Lung microvascular endothelial cell (primary cell): ENCODE results near the gene KCNAB2. TPM values are rescaled to one million over a fixed set of nuclear protein-coding genes. Genes with fewer than 3 reads are reported as not detected.

ENCODE experiments used
- DNase-seq, 2 donors: peaks; one replicate each; pipeline versions ENCODE4 v3.0.0 to v3.0.0-alpha.2; 2010; ENCODE audit warnings: low read depth in 2 of 2
- total RNA-seq: library from RNA; depleted of rRNA; stranded (reverse); fragments of >200 nt; gene quantifications from 2 replicates; pipeline ENCODE4 v1.2.1, GENCODE V29; 2014

KCNAB2 gene
- 0.65 and 0.99 TPM in 2 replicates for total RNA-seq

GRCh38 chr1:6045561-6045960 lies at the start of gene KCNAB2:
Gene KCNAB2, plus strand, starts transcription at chr1:6045888. Its CDS starts 5,649 bp downstream, at chr1:6051537.
- no peak for DNase-seq

GRCh38 chr1:5996641-5997270 lies 48.9 kb upstream of the KCNAB2 start:
- no peak for DNase-seq

- DNase-seq = no peak
These were observed 48.4 kb upstream of the KCNAB2 start for GRCh38 chr1:5997316-5997715.

GRCh38 chr1:5998051-5998905 lies 47.4 kb upstream of the KCNAB2 start:
- no peak for DNase-seq

GRCh38 chr1:5998906-5999301 lies 46.8 kb upstream of the KCNAB2 start:
- no peak for DNase-seq

GRCh38 chr1:5999711-6000443 lies 45.8 kb upstream of the KCNAB2 start:
- DNase-seq = no peak

- no peak for DNase-seq
These were observed 45.0 kb upstream of the KCNAB2 start for GRCh38 chr1:6000444-6001288.

GRCh38 chr1:6001992-6002576 lies 43.6 kb upstream of the KCNAB2 start:
- DNase-seq = no peak

- no peak for DNase-seq
These were observed 42.8 kb upstream of the KCNAB2 start for GRCh38 chr1:6002714-6003501.

GRCh38 chr1:6003568-6004411 lies 41.9 kb upstream of the KCNAB2 start:
- DNase-seq = no peak

- DNase-seq = no peak
These were observed 41.1 kb upstream of the KCNAB2 start for GRCh38 chr1:6004412-6005123.

GRCh38 chr1:6005276-6005917 lies 40.3 kb upstream of the KCNAB2 start:
- no peak for DNase-seq

- no peak for DNase-seq
These were observed 38.8 kb upstream of the KCNAB2 start for GRCh38 chr1:6006882-6007281.

- no peak for DNase-seq
These were observed 38.2 kb upstream of the KCNAB2 start for GRCh38 chr1:6007318-6008083.

- no peak for DNase-seq
These were observed 37.6 kb upstream of the KCNAB2 start for GRCh38 chr1:6008084-6008415.

GRCh38 chr1:6008696-6009095 lies 37.0 kb upstream of the KCNAB2 start:
- DNase-seq = no peak
